IPS DF 4.7 (cell line): ENCODE results near the gene KDM4D.
"Not testable (repeated sequence)": the region's sequence is repeated elsewhere in the genome, so short reads cannot be mapped to it uniquely, and the experiment has no call there.

Source experiments
- DNase-seq: peaks from one replicate; pipeline ENCODE4 v3.0.0-alpha.2; 2013; ENCODE audit warnings: low spot score; ENCODE audit errors: extremely low read depth

KDM4D gene

DNA sequence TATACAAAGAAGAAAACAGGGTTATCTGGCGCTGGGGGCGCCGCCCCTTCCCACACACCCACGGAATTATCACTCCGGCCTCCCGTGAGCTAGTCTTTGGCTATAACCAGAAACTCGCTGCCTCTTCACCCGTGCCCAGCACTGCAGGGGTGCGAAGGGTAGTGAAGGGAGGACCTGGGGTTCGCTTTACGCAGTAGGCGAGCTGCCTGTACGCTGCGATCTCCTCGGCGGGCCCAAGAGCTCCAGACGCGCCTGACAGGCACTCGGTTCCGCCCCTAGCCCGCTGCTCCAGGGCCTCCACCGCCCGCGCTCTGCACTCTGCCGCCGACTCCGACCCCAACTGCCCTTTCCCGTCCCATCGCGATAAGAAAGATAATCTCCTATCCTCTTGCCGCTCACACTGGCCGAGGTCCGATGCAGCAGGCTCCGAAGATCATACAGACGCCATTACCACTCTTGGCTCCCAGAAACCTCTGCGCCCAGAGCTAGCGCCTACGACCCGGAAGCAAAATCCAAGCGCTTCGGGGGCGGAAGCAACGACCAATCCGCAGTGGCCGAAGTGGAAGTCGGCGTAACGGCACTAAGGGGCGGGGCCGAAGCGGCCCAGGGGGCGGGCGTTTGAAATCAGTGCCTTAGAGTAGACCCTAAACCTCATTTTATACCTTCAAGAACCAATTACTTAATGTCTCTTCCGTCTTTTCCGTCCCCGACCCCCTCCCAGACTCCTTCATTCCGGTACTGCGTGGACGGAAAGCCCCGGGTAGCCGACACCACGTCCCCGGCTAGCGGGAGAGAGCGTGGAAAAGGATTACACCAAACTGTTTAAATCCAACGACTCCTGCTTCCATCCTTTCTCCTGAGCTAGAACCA, at the start of gene KDM4D, which contains the start of gene CWC15:
Gene KDM4D (plus strand): TSS at position 611 of the 870 bp plus-strand sequence. CDS start 23,664 bp downstream, outside the sequence.
Gene CWC15 (minus strand): TSS at position 458 of the 870 bp plus-strand sequence. CDS start 1,371 bp downstream, outside the sequence.
- peak; percentile 60 for DNase-seq

DNA sequence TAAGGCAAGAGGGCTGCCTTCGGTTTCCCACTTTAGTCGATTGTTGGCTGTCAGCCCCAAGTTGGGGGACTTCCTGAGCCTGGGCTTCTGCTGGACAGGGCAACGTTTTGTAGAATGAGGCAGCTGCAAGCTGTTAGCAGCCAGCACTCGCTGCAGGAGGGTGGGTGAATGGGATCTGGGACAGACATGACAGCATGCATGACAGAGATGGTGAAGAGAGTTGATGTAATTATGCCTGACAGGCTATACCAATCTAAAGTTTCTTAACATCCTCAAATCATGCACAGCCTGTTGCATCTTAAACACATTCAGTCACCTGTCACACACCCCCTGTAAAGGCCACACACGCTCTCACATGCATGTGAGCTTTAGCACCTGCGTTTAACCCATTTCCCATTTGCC, 49.3 kb upstream of the KDM4D start:
- DNase-seq, result no peak

DNA sequence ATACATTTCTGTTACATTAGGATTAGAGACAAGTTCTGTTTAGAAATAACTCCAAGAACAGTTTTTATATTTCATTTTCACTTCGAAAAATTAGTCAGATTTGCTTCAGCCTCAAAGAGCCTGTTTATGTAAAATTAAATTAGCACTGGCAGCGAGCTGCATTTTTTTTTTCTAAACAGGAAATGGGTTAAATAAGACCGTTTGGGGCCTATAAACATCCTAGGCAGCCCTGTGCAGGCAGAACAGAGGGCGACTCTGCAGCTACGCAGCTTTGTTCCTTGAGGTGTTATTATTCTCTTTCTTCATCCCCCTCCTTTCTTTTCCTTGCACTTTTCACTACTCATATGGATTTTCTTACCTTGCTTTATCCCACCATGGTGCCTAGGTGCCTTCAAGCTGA, 48.9 kb upstream of the KDM4D start:
- DNase-seq, result no peak

DNA sequence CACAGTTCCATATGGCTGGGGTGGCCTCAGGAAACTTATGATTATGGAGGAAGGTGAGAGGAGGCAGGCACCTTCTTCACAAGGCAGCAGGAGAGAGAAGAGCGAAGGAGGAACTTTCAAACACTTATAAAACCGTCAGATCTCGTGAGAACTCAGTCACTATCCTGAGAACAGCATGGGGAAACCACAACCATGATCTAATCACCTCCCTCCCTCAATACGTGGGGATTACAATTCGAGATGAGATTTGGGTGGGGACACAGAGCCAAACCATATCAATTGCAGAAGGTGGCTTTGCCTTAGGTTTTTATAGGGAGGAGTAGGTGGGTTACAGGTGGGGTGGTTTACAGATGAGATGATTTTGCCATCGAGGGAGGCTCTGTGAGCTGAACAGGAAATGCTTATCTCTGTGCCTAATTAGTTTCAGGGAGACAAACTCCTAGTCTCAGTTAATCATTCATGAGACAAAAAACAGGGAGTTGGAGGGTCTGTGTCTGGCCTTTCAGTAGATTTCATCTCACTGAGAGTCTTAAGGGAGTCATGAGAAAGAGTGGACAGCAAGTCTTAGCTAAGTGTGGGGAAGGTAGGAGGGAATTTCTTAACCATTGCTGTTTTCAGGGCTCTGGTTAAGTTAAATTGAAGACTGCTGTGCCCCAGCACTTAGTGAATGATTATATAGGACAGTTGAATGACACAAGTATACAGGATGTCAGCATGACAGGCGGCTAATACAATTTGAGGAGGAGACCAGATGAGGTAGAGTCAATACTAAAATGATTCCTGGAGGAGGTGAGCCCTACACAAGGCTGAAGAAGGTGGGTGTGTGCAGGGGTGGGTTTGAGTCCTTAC, 47.9 kb upstream of the KDM4D start:
- no peak for DNase-seq

DNA sequence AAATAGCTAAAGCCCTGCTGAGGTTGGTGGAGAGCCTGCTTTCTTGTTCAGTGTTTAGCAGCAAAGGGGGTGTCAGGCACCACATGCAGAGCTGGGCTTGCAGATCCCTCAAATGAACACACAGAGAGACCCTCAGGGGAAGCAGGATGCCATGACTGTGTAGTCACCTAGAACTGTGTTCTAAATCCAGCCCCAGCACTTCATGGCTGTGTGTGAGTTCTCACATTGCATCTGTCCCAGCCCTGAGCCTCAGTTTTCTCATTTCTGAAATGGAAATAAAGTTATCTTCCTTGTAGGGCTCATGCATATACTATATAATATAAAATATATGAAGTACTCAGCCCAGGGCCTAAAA, 47.3 kb upstream of the KDM4D start:
- DNase-seq, result no peak

DNA sequence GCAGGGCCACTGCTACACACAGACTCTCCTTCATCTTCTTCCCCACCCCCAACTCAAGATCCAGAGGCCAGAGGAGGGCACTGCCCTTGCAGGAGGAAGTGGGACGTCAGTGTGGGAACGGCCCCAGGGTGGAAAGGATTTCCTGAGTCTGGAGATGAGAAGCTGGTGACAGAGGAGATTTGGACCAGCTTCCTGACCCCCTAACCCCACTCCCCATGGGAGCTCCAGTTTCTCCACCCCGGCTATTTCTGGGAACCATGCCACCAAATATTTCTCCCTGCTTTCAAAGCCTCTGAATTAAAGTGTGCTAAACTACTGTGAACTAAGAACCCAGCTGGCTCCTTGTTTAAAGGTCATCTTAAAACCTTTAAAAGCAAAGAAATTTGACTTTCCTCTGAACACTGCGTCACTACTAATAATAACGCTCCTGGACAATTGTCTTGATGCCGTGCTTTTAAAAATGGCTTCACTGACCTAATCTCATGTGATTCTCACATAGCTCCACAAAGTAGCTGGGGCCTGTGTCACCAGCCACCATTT, 46.7 kb upstream of the KDM4D start:
- DNase-seq, result no peak

DNA sequence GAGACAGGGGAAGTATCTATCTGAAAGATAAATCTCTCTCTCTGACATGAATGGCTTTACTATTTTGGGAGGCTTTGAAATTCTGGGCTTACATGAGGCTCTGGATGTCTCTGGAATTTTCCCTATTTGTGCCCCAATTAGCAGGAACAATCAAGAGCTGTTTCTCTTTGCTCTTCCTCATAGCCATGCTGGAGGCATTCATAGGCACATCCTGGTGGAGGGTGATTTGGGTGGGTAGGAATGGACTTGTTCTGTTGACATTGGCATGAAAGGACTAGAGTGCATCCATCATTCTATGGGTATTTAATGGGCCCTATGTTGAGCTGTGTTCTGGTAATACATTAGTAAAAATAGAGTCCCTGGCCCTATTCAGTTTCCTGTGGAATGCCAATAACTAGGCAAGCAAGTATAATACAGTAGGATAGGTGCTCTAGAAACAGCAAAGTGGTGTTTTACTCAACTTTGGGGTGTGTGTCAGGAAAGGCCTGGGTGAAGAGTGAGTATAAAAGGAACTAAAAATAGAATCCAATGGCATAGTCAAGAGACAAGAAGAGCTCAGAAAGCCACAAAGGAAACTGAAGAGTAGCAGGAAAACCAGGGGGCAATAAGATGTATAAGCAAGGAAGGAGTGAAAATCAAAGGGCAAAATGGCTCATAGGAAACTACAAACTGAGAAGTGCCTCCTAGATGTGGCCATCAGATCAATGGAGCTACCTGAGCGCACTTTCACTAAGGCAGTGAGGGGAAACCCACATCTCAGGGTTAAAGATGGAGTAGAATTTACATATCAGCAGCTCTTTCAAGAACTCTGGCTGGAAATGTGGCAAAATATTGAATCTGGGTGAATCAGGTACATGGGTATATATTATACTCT, 45.2 kb upstream of the KDM4D start:
- DNase-seq, result no peak

DNA sequence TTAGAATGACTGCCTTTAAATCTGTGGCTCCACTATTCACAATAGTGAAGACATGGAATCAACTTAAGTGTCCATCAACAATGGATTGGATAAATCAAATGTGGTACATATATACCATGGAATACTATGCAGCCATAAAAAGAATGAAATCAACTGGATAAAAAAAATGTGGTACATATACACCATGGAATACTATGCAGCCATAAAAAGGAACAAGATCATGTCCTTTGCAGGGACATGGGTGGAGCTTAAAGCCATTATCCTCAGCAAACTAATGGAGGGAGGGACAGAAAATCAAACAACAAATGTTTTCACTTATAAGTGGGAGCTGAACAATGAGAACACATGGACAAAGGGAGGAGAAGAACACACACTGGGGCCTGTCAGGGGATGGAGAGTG, 41.4 kb upstream of the KDM4D start:
- DNase-seq, result not testable (repeated sequence)

DNA sequence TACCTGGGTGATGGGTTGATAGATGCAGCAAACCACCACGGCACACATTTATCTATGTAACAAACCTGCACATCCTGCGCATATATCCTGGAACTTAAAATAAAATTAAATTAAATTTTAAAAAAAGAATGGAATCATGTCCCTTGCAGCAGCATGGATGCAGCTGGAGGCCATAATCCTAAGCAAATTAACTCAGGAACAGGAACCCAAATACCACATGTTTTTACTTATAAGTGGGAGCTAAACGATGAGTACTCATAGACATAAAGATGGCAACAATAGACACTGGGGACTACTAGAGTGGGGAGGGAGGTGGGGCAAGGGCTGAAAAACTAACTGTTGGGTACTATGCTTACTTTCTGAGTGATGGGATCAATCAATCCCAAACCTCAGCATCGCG, 41.0 kb upstream of the KDM4D start:
- DNase-seq, result no peak

DNA sequence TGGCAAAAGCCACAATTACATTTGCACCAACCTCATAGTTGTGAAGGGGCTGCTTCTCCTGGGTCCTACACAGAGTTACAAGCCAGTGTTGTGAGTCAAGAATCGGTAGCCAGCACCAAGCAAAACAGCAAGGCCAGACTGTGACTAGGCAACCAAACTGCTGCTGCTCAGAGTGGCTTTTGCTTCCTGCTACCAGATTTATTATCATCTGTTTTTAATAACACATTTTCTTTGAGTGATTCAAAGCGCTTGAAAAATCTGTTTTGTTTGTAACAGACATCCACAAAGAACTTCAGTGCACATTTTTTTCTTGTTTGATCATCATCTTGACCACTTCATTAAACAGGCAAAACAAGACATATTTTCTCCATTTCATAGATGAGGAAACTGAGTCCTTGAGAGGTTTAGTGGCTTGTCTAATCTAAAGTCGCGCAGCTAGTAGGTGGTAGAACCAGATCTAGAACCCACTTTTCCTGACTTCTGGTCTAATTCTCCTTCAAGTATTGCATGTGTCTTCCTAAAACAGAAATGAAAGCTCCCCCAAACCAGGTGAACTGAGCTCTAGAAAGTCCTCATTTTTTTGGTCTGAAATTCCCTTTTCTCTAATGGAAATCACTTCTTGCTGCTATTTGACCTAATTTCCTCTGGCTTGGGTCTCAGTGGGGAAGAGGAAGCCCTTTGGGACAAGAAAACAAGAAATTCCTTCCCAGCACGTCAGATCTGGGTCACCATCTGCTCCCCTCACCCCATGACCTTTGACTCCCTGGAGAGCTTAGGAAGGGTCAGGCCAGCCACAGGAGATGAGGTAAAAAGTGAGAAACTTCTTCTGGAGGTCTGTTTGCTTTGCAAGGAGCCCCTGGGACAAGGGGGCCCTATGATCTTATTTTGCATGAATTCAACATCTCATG, 40.0 kb upstream of the KDM4D start:
- no peak for DNase-seq

DNA sequence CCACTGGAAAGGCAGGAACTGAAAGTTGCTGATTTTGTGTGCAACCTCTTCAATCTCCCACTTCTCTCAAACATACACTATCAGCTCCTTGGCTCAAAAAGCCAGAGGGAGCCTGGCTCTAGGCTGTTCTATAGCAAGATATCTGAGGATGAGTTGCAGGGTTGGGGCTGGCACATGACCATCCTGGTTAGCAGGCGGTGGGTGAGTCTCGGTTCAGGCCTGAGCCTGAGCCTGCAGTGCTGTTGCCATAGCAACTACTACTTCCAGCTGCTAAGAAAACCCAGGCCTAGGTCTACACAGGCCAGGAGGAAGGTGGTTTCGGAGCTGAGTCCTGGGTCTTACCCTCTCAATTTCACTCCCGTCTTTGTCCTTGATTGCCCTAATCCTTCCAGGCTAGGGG, 39.1 kb upstream of the KDM4D start:
- DNase-seq, result no peak

DNA sequence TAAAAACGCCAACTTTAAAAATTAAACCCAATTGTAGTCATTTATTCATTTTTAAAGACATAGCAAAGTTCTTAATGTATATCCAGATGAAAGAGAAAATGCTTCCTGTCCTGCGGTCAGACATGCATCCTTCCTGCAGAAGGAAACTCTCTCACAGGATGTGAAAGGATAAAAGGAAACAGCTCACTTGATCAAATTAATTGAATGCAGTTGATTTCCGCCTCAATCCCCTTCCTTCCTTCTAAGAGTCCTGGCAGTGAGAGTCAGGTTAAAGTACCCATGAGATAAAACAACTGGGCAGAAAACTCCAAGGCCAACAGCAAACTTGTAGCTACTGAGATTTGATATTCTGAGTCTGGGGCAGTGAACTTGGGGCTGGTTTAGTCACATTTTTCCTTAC, 38.7 kb upstream of the KDM4D start:
- DNase-seq, result no peak

DNA sequence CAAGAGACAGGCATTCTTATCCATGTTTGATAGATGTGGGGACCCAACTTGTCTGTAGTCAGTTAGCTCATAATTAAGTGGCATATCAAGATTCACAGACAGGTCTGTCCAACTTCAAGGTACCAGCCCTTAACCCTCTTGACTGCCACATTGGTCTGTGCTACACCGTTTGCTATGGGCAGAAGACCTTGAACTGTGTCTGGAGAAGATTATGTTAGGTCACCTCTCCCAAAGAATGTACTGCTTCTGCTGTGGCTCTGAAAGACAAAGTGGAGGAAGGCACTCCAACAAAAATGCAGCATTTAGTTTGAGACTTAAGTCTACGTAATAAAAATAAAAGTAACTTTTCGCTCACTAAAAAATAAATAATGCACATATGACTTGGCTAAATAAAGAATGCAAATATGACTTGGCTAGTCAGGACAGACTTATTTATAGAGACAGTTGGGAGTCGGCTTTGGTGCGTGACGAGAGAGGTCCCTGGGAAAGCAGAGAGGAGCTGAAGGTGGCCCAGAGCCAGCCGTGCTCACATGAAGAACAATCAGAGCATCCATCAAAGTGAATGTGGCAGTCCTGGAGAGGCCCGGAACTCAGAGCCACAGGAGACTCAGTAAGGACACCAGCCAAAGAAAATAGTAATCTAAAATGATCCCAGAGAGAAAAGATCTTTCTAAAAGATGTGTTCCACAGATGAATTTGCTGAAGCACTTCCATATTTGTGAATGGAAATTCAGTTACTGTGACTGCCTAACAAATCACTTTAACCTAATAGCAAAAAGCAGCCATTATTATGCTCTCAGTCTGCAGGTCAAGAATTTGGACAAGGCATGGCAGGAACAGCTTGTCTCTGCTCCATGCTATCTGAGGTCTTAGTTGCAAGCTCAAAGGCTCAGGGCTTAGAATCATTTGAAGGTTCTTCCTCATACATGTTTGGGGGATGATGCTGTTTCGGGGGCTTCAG, 35.1 kb upstream of the KDM4D start:
- no peak for DNase-seq

DNA sequence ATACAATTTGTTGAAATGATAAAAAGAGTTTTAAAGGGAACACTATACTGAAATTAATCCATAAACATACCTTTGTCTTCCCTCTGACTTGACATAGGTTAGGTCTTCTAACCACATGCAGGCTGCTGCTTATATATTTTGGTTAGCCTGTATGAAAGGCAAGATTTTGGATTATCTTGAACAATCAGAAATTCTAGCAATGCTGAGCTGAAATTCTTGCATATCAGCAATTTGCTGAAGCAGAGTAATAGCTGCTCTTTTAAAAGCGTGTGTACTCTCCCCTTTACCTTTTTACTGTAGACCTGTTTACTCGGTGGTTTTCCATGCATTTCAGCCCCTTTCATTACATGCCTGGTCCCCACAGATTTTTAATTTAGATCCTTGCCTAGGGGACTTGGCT, 34.2 kb upstream of the KDM4D start:
- DNase-seq, result no peak

DNA sequence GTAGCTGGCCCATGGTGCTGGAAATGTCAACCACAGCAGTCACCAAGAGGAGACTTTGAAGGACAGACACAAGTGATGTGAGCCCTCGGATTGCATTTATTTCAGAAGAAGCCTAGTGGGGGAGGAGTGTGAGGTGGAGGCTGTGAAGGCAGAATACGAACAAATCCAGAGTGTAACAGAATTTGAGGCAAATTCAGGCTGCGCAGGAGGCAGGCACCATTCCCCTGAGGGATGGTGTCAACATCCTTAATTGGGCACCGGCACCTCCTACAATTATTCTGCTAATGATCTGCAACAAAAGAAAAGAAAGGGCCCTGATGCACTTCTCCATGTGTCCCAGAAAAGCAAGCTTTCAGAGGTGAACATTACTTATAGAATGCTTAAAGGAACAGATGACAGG, 32.4 kb upstream of the KDM4D start:
- DNase-seq, result no peak

DNA sequence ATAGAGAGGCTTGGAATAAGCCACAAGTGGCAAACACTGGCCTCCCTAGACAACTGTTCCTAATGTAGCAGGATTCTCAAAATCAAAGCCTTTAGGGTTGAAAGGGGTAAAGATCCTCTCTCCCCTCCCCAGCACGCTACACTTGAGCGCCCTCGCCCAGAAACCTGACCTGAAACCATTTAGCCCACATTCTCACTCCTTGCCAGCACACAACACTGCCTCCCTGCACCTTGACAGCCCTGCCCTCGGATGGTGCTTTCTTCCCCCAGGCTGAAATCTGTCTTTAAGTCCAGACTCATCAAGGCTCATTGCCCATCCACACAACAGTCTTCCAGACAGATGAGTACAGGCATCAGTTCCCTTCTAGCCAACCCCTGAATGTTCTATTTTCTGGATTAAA, 26.7 kb upstream of the KDM4D start:
- no peak for DNase-seq

DNA sequence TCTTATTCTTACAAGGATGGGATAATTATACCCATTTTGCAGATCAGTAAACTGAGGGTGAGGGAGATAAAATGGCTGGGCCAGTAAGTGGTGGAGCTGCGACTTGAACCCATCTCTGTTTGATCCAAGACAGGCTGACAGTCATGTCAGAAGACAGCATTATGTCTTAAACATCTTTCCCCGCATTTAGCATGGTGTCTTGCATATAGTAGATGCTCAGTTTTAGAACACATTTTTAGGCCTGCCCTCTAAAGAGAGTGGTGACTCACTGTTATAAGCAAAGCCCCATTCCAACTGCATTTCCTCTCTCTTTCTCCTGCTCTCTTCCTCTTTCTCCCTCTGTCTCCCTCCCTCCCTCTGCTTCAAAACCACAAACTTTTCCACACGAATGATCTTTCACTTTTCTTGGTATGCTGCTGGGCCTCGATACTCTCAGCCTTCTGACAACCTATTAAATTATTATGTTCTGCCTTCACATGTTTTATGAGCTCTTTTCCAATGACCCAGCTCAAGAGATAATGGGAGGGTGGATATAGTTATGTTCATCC, 25.4 kb upstream of the KDM4D start:
- no peak for DNase-seq

DNA sequence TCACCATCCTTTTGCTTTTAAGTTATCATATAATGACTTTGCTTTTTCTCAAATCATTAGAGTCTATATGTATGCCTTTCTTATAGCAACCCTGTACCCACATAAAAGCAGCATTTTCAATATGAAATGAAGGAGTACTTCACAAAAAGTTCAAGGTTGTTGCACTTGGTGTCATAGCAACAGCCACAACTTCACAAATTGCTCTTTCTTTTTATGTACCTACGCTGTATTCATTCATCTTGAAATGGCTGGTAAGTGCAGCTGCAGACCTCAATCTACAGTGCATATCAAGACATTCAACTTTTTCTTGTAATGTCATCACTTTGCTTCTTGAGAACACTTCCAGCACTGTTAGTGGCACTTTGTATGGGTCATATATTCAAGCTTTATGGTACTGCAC, 18.8 kb upstream of the KDM4D start:
- DNase-seq, result no peak

DNA sequence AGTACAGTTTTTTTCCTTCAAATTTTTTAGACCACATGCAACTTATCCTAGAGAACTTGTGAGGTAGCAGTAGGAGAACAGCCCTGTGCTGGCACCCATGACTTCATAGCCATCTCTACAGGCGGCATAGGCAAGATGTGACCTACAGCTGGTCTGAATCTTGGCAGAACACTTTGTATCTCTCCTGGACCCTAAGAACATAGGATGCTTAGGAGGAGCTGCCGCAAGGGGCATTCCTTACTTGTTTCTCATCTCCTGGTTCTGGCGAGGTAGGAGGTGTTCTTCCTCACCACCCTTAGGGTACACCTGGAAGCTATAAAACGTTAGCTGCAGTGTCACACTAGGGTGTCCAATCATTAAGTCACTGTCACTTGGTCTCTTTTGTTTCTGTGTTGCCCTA, 16.5 kb upstream of the KDM4D start:
- no peak for DNase-seq
